HS-5 (cell line): ENCODE results near the gene CAMTA1.

Source experiments
- DNase-seq: peaks from one replicate; pipeline ENCODE4 v3.0.0-alpha.2; 2012; ENCODE audit warnings: low read depth

CAMTA1 gene

GRCh38 chr1:6873298-6874015 lies 88.2 kb downstream of the CAMTA1 start:
- DNase-seq = no peak

GRCh38 chr1:6874298-6874697 lies 89.0 kb downstream of the CAMTA1 start:
- no peak for DNase-seq

GRCh38 chr1:6880951-6881690 lies 95.9 kb downstream of the CAMTA1 start:
- DNase-seq = no peak

- no peak for DNase-seq
These were observed 97.2 kb downstream of the CAMTA1 start for GRCh38 chr1:6882414-6882813.

DNA sequence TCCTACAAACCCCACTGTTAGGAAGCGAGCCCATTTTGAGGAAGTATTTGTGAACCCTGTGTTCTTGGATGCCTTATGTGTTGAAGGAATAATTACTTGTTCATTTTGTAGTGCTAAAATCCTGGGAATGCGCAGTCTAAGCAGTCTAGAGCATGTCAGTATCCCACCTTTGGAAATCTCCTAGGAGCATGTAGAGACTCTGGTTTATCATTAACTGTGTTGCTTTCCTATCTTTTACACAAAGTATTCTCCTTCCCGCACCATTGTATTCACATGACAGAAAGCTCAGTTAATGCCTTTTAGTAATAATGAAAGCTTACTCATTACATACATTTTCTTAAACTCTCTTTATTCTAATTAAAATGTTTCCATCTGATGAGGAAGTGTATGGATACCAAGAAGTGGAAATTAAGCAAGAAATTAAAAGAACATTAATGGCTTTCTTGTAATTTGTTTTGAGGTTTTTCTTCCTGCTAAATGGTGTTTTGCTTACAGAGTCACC lies 99.4 kb downstream of the CAMTA1 start:
- DNase-seq = no peak

DNA sequence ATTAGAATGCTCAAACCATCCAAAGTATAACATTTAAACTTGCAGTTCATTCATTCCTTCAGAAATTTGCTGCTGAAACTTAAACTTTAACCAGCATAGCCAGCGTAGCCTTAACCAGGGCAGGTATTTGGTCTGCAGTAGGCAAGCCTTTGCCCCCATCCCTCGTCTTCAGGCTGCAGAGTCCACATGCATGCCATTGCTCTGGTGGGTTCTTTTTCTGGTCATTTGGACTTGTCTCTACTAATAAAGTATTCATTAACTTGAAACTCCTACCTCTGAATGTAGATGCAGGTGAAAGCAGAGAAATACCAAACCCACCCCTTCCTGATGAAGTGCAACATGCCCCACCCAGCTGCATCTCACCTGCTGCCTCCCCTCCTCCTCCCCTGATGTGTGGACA lies 100.2 kb downstream of the CAMTA1 start:
- DNase-seq = no peak

- DNase-seq = no peak
These were observed 101.3 kb downstream of the CAMTA1 start for GRCh38 chr1:6886523-6886922.

DNA sequence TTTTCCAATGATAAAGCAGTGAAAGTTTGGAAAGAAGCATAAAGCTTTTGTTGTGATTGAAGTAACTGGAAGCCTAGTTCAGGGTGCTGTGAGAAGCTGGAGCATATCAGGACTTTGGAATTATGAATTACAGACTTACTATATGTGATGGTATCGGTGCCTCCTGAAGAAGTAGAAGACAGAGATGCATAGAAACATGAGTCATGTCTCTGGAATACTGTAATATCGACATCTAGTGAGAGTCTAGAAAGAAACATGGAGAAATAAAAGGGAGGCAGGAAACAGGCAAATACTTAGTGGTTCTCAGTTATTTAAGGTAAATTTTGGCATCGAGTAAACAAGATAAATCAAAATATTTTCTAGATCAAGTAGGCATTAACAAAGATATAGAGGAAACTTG lies 103.0 kb downstream of the CAMTA1 start:
- DNase-seq = no peak

DNA sequence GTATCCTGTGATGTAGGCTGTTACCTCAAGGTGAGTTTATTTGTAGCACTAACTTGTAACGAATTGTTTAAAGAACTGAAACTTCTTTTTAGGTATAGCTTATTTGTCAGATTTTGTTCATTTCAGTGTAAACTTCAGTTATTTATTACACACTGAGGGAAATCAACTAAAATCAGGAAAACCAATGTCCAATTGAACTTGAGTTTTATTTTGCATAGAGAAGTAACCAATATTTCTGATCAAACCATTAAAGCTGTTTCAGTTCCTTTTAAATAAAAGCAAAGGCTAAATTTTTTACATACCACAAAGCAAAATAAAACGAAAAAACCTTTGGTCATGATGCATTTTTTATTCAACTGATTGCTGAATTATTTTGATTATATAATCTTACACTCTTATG lies 103.6 kb downstream of the CAMTA1 start:
- DNase-seq = no peak

GRCh38 chr1:6889875-6890480 lies 104.7 kb downstream of the CAMTA1 start:
- DNase-seq = peak; percentile 28

DNA sequence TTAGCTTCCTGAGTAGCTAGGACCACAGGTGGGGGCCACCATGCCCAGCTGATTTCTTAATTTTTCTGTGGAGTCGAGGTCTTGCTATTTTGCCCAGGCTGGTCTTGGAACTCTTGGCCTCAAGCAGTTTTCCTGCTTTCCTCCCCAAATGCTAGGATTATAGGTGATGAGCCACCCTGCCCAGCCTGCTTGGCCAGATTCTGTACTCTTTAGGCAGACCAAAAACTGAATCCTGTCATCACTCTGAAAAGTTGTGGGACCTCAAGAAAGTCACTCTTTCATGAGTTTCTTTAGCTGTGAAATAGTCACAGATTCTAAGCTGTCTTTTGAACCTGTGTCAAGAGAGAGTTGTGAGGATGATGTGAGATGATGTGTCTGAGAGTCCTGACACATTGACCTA lies 105.4 kb downstream of the CAMTA1 start:
- DNase-seq = no peak

DNA sequence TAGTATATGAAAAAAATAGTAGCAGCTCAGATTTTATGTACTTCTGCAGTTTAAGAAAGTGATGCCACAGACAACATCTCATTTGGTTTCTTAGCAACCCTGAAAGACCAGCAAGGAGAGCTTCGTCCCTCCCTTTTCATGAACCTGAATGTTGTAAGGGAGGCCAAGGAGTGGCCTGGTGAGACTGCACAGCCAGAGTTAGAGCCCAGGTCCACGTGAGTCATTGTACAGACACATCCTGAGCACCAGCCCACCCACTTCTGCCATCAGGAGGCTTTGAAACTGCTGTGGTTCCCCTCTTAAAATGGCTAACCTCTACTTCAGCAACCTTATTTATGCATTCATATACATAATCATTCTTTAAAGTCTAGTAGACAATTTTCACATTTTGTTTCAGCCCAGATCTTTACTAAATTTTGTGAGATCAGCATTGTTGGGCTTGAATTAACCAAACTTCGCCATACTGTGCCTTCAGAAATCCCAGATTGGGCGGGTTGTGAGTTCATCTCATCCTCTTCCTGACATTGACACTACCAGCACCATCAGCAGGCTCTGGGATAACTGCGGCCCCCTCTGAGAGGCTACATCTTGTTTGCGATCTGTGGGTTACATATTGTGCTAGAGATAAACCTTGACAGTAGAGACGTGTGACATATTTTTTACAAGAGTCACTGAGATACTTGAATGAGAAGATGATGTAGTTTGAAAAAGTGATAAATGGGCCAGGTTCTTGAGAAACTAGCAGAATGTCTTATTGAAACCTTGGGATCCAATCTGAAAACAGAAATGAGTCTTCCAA lies 106.7 kb downstream of the CAMTA1 start:
- DNase-seq = no peak

GRCh38 chr1:6893388-6893787 lies 108.1 kb downstream of the CAMTA1 start:
- no peak for DNase-seq

DNA sequence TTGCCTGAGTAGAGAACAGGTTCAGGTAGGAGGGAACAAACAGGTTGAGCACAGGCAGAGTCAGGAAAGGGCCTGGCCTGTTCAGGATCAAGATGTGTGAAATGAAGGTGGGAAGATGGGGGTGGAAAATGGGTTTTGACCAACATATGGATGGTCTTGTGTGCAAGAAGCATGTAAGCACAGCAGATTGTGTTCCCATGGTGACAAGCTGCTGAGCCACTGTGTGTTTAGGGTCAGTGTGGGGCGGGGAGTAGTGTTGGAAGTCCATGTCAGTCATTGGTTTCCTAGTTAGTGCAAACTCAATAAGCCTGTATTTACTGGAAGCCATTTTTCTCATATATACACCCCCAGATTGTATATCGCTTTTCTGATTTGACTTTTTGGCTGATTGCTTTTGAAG lies 111.9 kb downstream of the CAMTA1 start:
- no peak for DNase-seq

DNA sequence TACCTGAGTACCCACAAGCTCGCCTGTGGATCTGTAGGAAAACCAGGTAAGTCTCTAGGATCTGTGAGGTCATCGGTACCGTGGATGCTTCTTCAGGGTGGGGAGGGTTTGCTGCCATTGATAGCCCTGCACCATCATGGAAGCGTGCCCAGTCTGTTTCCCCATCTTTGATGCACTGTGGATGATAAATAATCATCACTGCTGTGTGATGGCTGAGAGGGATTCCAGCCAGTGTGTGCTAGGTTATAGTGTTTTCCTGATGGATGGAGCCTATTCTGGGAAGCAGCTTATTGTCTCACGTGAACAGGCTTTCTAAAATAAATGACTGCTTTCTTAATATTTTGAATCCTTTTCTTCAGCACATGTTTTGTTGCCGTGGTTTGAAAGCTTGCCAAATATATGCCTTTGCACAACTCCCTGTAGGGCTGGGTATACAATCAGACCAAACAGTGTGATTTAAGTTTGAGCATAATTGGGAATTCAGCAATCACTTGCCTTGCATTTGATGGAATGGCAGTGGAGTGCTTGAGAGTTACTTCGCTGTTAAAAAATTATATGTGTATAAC lies 113.8 kb downstream of the CAMTA1 start:
- no peak for DNase-seq

GRCh38 chr1:6899621-6900020 lies 114.4 kb downstream of the CAMTA1 start:
- DNase-seq = no peak

GRCh38 chr1:6902153-6902552 lies 116.9 kb downstream of the CAMTA1 start:
- DNase-seq = no peak

DNA sequence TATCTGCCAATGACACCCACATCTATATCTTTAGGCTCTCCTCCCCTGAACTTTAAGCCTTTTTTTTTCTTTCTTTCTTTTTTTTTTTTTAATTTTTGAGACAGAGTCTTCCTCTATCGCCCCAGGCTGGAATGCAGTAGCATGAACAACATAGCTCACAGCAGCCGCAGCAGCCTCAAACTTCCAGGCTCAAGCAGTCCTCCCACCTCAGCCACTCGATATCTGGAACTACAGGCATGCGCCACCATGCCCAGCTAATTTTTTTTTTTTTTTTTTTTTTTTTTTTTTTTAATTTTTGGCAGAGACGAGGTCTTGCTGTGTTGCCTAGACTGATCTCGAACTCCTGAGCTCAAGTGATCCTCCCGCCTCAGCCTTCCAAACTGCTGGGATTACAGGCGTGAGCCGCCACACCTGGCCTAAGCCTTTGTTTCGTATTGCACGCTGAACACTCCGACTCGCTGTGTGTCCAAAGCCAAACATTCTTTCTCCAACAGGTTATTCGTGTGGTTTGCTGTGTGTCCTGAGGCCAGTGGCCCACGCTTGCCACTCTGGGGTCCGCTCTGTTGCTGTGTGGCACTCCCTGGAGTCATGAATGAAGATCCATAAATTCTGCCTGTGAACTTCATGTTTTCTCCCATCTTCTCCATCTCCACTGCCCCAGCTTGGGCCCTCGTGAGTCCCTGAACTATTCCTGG lies 119.4 kb downstream of the CAMTA1 start:
- no peak for DNase-seq

DNA sequence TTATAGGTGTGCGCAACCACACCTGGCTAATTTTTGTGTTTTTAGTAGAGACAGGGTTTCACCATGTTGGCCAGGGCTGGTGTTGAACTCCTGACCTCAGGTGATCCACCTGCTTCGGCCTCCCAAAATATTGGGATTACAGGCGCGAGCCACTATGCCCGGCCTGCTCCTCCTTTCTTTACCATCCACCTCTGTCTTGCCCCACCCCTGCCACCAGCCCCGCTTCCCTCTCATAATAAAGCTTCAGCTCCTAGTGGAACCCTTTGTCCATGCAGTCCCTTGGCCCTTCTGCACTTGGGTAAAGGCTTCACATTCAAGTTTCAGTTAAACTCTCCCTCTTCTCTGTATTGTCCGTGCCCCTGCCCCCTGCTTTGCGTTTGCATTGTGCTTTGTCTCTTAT lies 120.1 kb downstream of the CAMTA1 start:
- no peak for DNase-seq

GRCh38 chr1:6905790-6906189 lies 120.5 kb downstream of the CAMTA1 start:
- no peak for DNase-seq

- no peak for DNase-seq
These were observed 121.5 kb downstream of the CAMTA1 start for GRCh38 chr1:6906783-6907182.
